GM21515 (cell line): ENCODE data around the gene ABHD16A.

Experiments used
- ATAC-seq: cut with Tn5 transposase; IDR thresholded peaks from one replicate; pipeline ENCODE4 v1.9.1; 2021; ENCODE audit not compliant: unreplicated experiment

ABHD16A gene

DNA sequence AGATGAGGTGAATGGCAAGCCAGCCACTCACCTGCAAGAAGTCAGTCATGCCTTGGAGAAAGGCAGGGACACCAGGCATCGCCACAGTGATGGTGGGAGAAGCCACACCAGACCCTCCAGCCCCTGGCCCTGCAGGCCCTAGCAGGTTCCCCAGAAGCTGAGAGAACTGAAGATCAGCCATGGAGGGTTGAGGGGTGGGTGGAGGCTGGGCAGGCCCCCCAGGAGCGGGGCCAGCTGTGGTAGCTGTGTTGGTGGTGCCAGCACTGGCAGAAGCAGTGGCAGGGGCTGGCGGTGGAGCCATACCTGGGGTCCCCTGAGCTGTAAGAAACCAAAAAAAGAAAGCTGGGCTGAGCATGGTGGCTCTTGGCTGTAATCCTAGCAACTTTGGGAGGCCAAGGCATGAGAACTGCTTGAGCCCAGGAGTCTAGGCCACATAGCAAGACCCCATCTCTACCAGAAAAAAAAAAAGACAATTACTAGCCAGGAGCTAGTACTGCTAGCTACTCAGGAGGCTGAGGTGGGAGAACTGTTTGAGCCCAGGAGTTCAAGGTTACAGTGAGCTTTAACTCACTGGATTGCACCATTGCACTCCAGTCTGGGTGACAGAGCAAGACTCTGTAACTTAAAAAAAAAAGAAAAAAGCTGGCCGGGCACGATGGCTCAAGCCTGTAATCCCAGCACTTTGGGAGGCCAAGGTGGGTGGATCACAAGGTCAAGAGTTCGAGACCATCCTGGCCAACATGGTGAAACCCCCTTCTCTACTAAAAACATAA is 60.1 kb downstream of the ABHD16A start:
- no peak for ATAC-seq

- no peak for ATAC-seq
Measured at GRCh38 chr6:31641370-31641769, 61.8 kb downstream of the ABHD16A start.

DNA sequence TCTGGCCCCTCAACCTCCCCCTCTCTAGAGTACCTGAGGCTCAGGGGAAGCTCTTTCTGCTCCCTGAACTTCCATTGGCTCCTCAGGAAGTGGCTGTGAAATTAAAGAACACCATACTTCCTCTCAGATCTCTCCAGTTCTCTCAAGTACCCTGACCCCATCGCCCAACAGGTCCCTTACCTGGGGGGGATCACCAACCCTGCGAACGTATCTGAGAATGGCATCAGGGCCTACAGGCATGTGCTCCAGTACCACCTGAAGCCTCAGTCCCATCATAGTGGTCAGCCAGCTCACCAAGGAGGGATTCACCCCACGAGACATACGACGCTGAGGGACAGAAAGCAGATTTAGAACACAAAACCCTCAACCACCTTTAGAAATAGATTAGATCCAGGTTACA is 62.5 kb downstream of the ABHD16A start:
- no peak for ATAC-seq

DNA sequence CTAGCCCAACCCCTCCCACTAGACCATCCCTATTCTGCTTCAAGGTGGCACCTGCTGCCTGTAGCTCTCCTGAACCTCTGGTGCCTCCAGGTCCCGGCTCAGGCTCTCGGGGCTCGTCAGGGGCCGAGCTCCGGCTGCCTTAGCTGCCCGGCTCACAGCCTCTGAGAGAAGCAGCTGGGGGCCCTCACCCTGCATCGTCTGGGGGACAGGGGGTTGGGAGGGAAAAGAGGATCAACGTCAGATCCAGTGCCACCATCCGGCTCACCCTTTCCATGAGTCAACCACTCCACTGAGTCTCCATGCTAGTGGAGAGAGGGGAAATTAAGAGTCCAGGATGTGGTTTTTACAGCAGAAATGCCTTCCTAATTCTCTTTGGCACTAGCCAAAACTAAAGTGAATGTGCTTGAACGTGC is 63.7 kb downstream of the ABHD16A start:
- ATAC-seq = no peak

DNA sequence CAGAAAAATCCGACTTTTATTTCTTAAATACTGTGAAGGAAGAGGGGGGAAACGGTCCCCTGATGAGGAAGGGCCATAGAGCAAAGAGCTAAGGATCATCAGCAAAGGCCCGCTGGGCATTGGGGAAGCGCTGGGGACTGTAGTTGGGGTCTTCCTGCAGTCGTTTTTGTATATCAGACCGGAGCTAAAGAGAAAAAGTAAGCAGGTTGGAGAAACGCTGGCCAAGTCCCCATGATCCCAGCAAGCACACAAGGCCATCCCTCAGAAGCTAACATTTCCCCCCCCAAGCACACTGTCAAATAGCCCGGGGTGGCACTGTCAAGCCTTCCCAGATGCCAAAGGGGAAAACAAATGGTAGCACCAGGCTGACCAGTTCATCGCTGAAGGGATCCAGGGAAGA is 64.1 kb downstream of the ABHD16A start:
- no peak for ATAC-seq
